HL-60 (cell line): ENCODE measurements around the gene IMMP2L.
A peak's percentile ranks its signal among the peaks of the same experiment; 100 is the strongest.

ENCODE experiments used
- DNase-seq, 2 experiments: peaks; one replicate each; pipeline ENCODE4 v3.0.0-alpha.2; 2010 to 2020; ENCODE audit warnings: low read depth in 1 of 2, low spot score in 1 of 2
- H3K27ac ChIP-seq: fragments of 250-450 bp; sonication (Bioruptor Pico); replicated peaks from 2 replicates; pipeline ENCODE4 v1.5.1; 2020; ENCODE audit warnings: mild to moderate bottlenecking, moderate library complexity
- H3K27me3 ChIP-seq: fragments of 250-450 bp; sonication (Bioruptor Pico); 2 replicates; pipeline ENCODE4 v1.5.1; 2021; ENCODE audit warnings: mild to moderate bottlenecking, moderate library complexity; ENCODE audit not compliant: insufficient read depth, poor library complexity, severe bottlenecking
- H3K4me3 ChIP-seq: replicated peaks from 2 replicates; pipeline ENCODE4 v1.5.1; 2011; ENCODE audit warnings: mild to moderate bottlenecking, control low read depth, low read length; ENCODE audit not compliant: insufficient read depth
- GABPA ChIP-seq: IDR thresholded peaks from 2 replicates; pipeline ENCODE4 v1.6.1; 2012; ENCODE audit warnings: low read depth
- POLR2AphosphoS5 ChIP-seq: IDR thresholded peaks from 2 replicates; pipeline ENCODE4 v1.6.1; 2012; ENCODE audit warnings: low read depth
- SPI1 ChIP-seq: IDR thresholded peaks from 2 replicates; pipeline ENCODE4 v1.6.1; 2012; ENCODE audit warnings: low read depth, mild to moderate bottlenecking, borderline replicate concordance
- TF ChIP-seq, protein P1 (sequence below): IDR thresholded peaks from one replicate; pipeline ENCODE4 v1.5.1; 2011; ENCODE audit warnings: low read length, control low read depth, inconsistent platforms; ENCODE audit not compliant: insufficient read depth
- TF ChIP-seq, protein P2 (sequence below): IDR thresholded peaks from 2 replicates; pipeline ENCODE4 v1.6.1; 2012; ENCODE audit warnings: low read depth; ENCODE audit not compliant: insufficient replicate concordance

IMMP2L gene

DNA sequence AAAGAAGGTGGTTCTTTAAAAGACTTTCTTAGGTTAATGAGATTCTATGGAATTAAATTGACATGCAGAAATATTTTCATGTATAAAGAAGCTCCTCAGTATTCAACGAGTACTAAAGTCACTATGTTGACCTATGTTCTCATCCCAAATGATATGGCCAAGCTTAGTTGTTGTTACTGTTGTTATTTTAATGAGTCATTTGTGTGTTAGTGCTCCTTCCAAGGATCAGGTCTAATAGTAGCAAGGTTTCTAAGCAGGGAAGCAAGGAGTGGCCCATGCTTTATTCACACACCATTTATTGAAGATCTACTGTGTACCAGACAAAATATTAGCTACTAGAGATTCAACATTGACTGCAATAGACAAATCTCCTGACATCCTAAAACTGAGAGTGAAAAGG is 429.5 kb downstream of the IMMP2L start:
- Histone ChIP-seq H3K27ac (no peak overlapping the region), H3K27me3 (no peaks in the 10 kb centered on the region), H3K4me3 (no peak overlapping the region)
- no peak for DNase-seq
- TF ChIP-seq, protein P1, sequence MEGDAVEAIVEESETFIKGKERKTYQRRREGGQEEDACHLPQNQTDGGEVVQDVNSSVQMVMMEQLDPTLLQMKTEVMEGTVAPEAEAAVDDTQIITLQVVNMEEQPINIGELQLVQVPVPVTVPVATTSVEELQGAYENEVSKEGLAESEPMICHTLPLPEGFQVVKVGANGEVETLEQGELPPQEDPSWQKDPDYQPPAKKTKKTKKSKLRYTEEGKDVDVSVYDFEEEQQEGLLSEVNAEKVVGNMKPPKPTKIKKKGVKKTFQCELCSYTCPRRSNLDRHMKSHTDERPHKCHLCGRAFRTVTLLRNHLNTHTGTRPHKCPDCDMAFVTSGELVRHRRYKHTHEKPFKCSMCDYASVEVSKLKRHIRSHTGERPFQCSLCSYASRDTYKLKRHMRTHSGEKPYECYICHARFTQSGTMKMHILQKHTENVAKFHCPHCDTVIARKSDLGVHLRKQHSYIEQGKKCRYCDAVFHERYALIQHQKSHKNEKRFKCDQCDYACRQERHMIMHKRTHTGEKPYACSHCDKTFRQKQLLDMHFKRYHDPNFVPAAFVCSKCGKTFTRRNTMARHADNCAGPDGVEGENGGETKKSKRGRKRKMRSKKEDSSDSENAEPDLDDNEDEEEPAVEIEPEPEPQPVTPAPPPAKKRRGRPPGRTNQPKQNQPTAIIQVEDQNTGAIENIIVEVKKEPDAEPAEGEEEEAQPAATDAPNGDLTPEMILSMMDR, result no peak
- TF ChIP-seq, protein P2, sequence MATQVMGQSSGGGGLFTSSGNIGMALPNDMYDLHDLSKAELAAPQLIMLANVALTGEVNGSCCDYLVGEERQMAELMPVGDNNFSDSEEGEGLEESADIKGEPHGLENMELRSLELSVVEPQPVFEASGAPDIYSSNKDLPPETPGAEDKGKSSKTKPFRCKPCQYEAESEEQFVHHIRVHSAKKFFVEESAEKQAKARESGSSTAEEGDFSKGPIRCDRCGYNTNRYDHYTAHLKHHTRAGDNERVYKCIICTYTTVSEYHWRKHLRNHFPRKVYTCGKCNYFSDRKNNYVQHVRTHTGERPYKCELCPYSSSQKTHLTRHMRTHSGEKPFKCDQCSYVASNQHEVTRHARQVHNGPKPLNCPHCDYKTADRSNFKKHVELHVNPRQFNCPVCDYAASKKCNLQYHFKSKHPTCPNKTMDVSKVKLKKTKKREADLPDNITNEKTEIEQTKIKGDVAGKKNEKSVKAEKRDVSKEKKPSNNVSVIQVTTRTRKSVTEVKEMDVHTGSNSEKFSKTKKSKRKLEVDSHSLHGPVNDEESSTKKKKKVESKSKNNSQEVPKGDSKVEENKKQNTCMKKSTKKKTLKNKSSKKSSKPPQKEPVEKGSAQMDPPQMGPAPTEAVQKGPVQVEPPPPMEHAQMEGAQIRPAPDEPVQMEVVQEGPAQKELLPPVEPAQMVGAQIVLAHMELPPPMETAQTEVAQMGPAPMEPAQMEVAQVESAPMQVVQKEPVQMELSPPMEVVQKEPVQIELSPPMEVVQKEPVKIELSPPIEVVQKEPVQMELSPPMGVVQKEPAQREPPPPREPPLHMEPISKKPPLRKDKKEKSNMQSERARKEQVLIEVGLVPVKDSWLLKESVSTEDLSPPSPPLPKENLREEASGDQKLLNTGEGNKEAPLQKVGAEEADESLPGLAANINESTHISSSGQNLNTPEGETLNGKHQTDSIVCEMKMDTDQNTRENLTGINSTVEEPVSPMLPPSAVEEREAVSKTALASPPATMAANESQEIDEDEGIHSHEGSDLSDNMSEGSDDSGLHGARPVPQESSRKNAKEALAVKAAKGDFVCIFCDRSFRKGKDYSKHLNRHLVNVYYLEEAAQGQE, result no peak
- TF ChIP-seq POLR2AphosphoS5 (no peak), SPI1 (no peak), GABPA (no peak)

DNA sequence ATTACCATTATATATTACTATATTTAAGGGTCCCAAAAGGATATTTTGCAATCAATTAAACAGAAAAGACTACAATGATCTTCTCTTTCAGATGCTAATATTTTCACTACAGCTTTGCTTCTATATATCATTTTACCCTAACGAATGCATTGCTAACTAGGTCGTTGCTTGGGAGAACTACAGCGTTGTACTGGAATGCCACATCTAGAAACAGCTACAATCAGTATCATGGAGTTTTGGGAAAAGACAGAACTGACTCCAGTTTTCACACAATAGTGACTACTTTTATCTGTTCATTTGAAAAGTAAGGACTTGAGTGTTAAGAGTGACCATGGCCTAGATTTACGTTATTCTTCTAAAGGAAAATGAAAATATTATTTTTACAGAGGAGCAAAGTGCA is 432.9 kb downstream of the IMMP2L start:
- no peak for DNase-seq
- H3K4me3 ChIP-seq, result no peak overlapping the region

DNA sequence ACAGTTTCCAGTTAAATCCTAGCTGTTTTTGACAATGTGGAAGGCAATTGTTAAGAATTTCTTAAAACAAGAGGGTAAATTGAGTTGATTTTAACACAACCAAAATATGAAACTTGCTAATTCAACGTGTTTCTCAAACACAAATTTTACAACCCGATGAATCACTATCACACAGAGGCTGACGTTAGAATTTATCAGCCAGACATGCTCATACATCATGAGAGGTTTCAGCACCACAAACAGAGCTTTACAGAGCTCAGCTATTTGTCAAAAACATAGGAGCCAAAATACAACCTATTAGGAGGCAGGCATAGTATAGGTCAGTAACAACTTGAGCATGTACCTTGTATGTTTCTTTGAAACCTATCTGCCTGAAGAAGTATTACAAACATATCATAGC is 435.3 kb downstream of the IMMP2L start:
- no peak for DNase-seq
- Histone ChIP-seq H3K4me3 (no peak overlapping the region), H3K27ac (no peak overlapping the region), H3K27me3 (no peaks in the 10 kb centered on the region)
- TF ChIP-seq GABPA, result no peak
- TF ChIP-seq, protein P2, result peak; percentile 78

More for the DNA sequence above, 432.9 kb downstream of the IMMP2L start:
- no peaks in the 10 kb centered on the region for H3K27me3 ChIP-seq
- H3K27ac ChIP-seq, result no peak overlapping the region
- TF ChIP-seq, protein P2, result no peak
- TF ChIP-seq POLR2AphosphoS5, result no peak
- no peak for TF ChIP-seq GABPA
- TF ChIP-seq, protein P1, result no peak
- TF ChIP-seq SPI1, result no peak

DNA sequence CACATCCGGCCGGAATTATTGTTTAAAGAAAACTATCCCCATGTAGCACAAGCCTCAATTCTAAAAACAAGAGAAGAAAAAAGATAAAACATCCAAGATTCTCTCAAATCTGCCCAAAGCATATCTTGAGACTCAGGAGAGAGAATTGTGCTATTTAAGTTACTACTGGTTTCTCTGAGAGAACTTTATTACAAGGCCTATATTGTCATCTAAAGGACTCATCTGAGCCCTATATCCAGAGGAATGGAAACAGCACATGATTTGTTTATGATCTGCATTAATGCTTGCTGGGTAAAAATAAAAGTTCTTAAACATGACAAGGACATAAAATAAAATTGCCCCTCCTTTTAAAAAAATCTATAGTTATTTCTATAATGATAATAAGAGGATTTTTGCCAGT is 446.3 kb downstream of the IMMP2L start:
- DNase-seq, result no peak
- Histone ChIP-seq H3K4me3 (no peak overlapping the region), H3K27me3 (no peaks in the 10 kb centered on the region), H3K27ac (no peak overlapping the region)
- no peak for TF ChIP-seq POLR2AphosphoS5
- no peak for TF ChIP-seq GABPA
